Epithelial cell of proximal tubule (primary cell): Measurements from ENCODE around the gene RERG. TPM values are rescaled to one million over a fixed set of nuclear protein-coding genes. Genes with fewer than 3 reads are reported as not detected.

Experiments used
- DNase-seq: peaks from one replicate; pipeline ENCODE4 v3.0.0-alpha.2; 2011; ENCODE audit warnings: low read depth
- H3K4me3 ChIP-seq: 2 replicates; pipeline ENCODE4 v1.5.1; 2011; ENCODE audit warnings: low read depth, mild to moderate bottlenecking, low read length
- total RNA-seq: library from RNA; depleted of rRNA; stranded (reverse); fragments of >200 nt; gene quantifications from 2 replicates; pipeline ENCODE4 v1.2.3, GENCODE V29; 2015
- TF ChIP-seq, protein P1 (sequence below): conservative IDR thresholded peaks from 2 replicates; pipeline ENCODE4 v1.5.1; 2012; ENCODE audit warnings: low read depth, mild to moderate bottlenecking, low read length

The RERG gene
- total RNA-seq, 1 donor from 2014 or later = 1.4 TPM

- TF ChIP-seq, protein P1, sequence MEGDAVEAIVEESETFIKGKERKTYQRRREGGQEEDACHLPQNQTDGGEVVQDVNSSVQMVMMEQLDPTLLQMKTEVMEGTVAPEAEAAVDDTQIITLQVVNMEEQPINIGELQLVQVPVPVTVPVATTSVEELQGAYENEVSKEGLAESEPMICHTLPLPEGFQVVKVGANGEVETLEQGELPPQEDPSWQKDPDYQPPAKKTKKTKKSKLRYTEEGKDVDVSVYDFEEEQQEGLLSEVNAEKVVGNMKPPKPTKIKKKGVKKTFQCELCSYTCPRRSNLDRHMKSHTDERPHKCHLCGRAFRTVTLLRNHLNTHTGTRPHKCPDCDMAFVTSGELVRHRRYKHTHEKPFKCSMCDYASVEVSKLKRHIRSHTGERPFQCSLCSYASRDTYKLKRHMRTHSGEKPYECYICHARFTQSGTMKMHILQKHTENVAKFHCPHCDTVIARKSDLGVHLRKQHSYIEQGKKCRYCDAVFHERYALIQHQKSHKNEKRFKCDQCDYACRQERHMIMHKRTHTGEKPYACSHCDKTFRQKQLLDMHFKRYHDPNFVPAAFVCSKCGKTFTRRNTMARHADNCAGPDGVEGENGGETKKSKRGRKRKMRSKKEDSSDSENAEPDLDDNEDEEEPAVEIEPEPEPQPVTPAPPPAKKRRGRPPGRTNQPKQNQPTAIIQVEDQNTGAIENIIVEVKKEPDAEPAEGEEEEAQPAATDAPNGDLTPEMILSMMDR = no peak
- DNase-seq = no peak
- no peak overlapping the region for H3K4me3 ChIP-seq
Observed at GRCh38 chr12:15209782-15210181, 11.4 kb downstream of the RERG start.

DNA sequence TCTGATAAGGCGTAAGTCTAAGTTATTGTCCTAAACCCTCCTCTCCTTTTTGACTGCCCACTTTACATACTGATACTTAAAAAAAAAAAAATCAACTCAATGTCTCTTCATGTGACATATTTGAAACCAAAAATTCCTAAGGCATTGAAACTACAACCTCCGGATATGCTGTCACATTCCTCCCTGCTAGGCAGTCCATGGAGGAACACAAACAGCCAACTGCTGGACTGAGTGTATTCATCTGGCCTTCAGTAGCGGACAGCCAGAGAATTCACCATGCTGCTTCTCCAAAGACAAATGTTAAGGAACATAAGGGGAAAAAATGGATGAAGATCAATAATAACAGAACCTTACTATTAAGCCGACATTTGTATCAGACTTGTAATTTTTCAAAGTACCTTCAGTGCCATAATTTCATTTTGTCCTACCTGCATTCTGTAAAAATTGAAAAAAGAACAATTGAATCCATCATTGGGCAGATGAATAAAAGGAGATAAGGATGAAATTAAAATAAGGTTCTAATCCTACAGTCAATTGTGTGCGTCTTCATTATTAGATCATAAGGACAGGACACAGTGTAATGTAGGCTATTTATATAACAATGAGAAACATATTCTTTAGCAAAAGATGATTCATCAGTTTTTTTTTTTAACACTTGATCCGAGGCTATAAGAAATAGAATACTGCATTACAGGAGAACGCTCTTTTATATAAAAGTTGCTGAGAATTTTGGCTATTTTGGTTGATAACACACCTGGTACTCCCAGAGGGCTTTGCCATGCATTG is 12.2 kb downstream of the RERG start:
- TF ChIP-seq, protein P1 = no peak
- DNase-seq = no peak
- no peak overlapping the region for H3K4me3 ChIP-seq

DNA sequence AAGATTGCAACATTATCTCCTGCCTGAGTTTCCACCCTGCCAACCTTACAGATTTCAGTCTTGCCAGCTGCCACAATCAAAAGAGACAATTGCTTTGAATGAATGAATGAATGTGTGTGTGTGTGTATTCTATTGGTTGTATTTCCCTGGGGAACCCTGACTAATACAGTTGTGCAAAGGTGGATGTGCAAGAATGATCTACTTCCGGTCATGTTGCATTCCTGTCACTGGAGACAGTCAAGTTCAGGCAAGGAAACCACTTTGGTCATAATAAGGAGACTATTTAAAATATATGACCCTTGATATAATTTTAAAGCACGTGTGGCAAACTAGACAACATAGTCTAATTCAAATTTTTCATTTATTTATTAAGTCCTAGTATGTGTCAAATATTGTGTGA is 13.1 kb downstream of the RERG start:
- DNase-seq = no peak
- TF ChIP-seq, protein P1 = peak; percentile 59
- H3K4me3 ChIP-seq = no peak overlapping the region

DNA sequence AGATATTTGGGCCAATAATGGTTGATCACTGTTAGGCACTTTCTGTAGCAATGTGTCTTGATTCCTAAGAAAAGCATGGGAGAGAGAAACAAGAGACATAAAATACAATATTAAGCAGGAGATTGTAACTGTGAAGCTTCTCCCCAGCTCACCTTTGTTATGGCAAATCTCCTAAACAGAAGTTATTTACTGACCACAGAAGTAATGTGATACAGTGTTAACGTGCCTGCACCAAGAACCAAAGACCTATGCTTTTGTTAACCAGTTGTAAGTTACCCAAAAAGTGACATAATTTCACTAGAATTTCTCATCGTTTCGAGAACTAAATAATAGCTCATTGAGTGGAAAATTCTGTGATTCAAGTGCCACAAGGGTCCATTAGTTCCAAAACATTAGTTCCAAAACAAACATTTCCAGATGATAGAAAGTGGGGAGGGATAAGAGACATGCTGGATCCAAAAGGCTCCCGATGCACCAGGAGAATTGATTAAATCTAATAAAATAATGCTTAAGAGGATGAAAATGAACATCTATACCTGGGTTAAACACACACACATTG is 14.3 kb downstream of the RERG start:
- TF ChIP-seq, protein P1 = no peak
- no peak overlapping the region for H3K4me3 ChIP-seq
- DNase-seq = no peak

DNA sequence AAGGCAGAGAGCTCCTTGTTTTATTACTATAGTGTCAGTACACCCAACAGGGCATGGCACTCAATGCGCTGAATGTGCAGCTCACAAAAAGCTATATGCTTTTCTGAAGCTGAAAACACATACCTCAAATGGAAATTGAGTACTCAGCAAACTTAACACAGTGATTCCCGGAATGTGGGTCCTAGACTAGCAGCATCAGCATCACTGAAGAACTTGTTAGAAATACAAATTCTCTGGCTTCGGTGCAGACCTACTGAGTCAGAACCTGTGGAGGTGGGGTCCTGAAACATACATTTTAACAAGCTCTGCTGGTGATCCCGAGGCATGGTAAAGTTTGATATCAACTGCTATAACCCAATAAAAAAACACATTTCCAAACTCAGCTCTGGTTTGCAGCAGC is 14.9 kb downstream of the RERG start:
- no peak for DNase-seq
- TF ChIP-seq, protein P1 = no peak
- no peak overlapping the region for H3K4me3 ChIP-seq

GRCh38 chr12:15205341-15206010 is 15.7 kb downstream of the RERG start:
- TF ChIP-seq, protein P1 = no peak
- no peak for DNase-seq
- no peak overlapping the region for H3K4me3 ChIP-seq
